GM12878 (cell line): ENCODE data around the gene NCF4. TPM values are rescaled to one million over a fixed set of nuclear protein-coding genes. Genes with fewer than 3 reads are reported as not detected.

Experiments
- BACH1 ChIP-seq: fragments of 450-650 bp; IDR thresholded peaks from 2 replicates; pipeline ENCODE4 v1.6.1; 2017; ENCODE audit warnings: mild to moderate bottlenecking, borderline replicate concordance
- CHD4 ChIP-seq: fragments of 200-600 bp; sonication (generic); IDR thresholded peaks from 2 replicates; pipeline ENCODE4 v1.6.1; 2016; ENCODE audit warnings: mild to moderate bottlenecking
- JUNB ChIP-seq: IDR thresholded peaks from 2 replicates; pipeline ENCODE4 v1.6.1; 2016; ENCODE audit warnings: antibody characterized with exemption, mild to moderate bottlenecking
- MLLT1 ChIP-seq: fragments of 450-650 bp; IDR thresholded peaks from 2 replicates; pipeline ENCODE4 v1.6.1; 2016; ENCODE audit warnings: mild to moderate bottlenecking
- MTA2 ChIP-seq: fragments of 450-650 bp; IDR thresholded peaks from 2 replicates; pipeline ENCODE4 v1.6.1; 2016; ENCODE audit warnings: low read depth, mild to moderate bottlenecking, moderate library complexity
- MTA3 ChIP-seq: IDR thresholded peaks from 2 replicates; pipeline ENCODE4 v1.6.1; 2012; ENCODE audit warnings: low read length, inconsistent platforms, borderline replicate concordance
- NFIC ChIP-seq: IDR thresholded peaks from 2 replicates; pipeline ENCODE4 v1.6.1; 2012; ENCODE audit warnings: low read depth, mild to moderate bottlenecking, inconsistent platforms, low read length, moderate library complexity
- NRF1 ChIP-seq: conservative IDR thresholded peaks from 2 replicates; pipeline ENCODE4 v1.6.1; 2011; ENCODE audit warnings: mild to moderate bottlenecking, low read depth, low read length, improper control_type of control experiment
- PKNOX1 ChIP-seq: fragments of 450-650 bp; IDR thresholded peaks from 2 replicates; pipeline ENCODE4 v1.6.1; 2016; ENCODE audit warnings: mild to moderate bottlenecking
- SUZ12 ChIP-seq: fragments of 200-600 bp; sonication (generic); IDR thresholded peaks from one replicate; pipeline ENCODE4 v1.6.1; 2018; ENCODE audit warnings: antibody characterized with exemption, mild to moderate bottlenecking; ENCODE audit not compliant: unreplicated experiment
- TAF1 ChIP-seq: IDR thresholded peaks from 2 replicates; pipeline ENCODE4 v1.6.1; 2011; ENCODE audit warnings: mild to moderate bottlenecking, low read depth, low read length, borderline replicate concordance
- TCF3 ChIP-seq: IDR thresholded peaks from 2 replicates; pipeline ENCODE4 v1.6.1; 2012; ENCODE audit warnings: low read depth, mild to moderate bottlenecking, low read length, borderline replicate concordance; ENCODE audit not compliant: insufficient read depth
- YY1 ChIP-seq: IDR thresholded peaks from 2 replicates; pipeline ENCODE4 v1.6.1; 2011; ENCODE audit warnings: low read depth, mild to moderate bottlenecking, low read length
- ZBTB11 ChIP-seq: fragments of 450-650 bp; formaldehyde crosslinking; IDR thresholded peaks from 2 replicates; pipeline ENCODE4 v1.5.0; 2022; ENCODE audit warnings: mild to moderate bottlenecking, missing genetic modification characterization
- polyA plus RNA-seq, 11 experiments: library from polyadenylated mRNA; depleted of rRNA in 4 of 11; unstranded in 6 of 11; stranded (reverse) in 5 of 11; fragments of >200 nt; fragmentation: Nextera tagmentation in 4 of 11; fragmentation: Illumina TruSeq in 1 of 11; extraction: Ambion mirVana in 4 of 11; extraction: Trizol in 1 of 11; gene quantifications; 1 replicate in 1 of 11; 2 replicates in 10 of 11; pipeline versions ENCODE4 v1.2.1 to v1.2.3, GENCODE V29; 2011 to 2016; ENCODE audit warnings: inconsistent platforms in 2 of 11, missing spikeins in 2 of 11, low read depth in 1 of 11
- total RNA-seq, 4 experiments: library from RNA; depleted of rRNA in 3 of 4; stranded (reverse); fragments of >200 nt in 3 of 4; fragmentation: Illumina TruSeq in 1 of 4; extraction: Trizol in 1 of 4; gene quantifications; 2 replicates each; pipeline versions ENCODE4 v1.2.1 to v1.2.3, GENCODE V29; 2013 to 2021
- TF ChIP-seq, protein P1 (sequence below): fragments of 450-650 bp; IDR thresholded peaks from 2 replicates; pipeline ENCODE4 v1.6.1; 2017; ENCODE audit warnings: low read depth, mild to moderate bottlenecking, moderate library complexity
- TF ChIP-seq, protein P2 (sequence below): fragments of 450-650 bp; conservative IDR thresholded peaks from 2 replicates; pipeline ENCODE4 v1.6.1; 2017; ENCODE audit warnings: mild to moderate bottlenecking, moderate library complexity

The NCF4 gene
- total and polyA plus RNA-seq, 10 of the 15 experiments (the other 5 are each of a cell fraction or from before 2014, with no cell fraction given): 22.9 to 136 (median 72.5) TPM

DNA sequence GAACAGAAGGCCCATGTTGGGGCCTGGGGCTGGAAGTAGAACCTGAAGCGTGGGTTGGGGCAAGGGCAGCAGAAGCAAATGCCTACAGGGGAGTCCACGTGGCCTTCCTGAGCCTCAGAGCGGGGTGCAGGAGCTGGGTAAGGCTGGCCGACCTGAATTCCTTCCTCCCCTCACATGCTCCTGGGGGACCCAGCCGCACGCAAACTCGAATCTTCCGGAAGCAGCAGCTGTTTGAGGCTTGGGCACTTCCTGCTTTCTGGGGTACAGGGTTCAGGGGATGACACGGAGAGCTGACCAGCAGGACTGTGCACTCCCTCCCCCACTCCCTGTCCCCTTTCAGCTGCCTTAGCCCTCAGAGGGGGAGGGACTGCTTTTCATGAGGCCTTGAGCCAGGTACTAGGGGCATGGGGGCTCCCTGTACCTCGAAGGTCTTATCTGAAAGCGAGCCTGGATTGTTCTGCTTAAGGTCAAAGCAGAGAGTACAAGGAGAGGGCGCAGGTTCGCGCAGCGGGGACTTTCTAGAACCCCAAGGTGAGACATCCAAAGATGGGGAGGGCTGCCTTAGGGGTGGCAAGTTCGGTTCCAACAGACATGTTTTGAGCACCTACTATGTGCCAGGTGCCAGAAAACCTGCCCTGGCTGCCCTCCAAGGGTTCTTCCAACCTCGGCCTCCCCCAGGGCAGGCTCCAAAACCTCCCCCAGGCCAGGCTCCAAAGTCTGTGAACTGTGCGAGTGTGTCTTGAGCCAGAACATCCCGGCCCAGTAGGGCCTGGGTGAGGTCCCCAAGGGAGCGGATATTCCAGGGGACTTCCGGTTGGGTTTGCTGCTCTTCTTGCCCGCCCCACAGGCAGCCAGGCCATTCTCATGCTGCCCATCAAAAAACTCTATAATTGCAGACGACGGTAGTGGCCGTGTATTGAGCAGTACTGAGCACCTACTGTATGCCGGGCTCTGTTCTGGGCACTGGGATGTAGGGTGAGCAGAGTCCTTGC lies 1.7 kb downstream of the NCF4 start (continued):
- no peak for TF ChIP-seq BACH1
- TF ChIP-seq NFIC: no peak
- TF ChIP-seq SUZ12: no peak
- peak; percentile 65 for TF ChIP-seq MTA2
- no peak for TF ChIP-seq ZBTB11 (CRISPR knock-in tag)
- peak; percentile 98 for TF ChIP-seq TCF3
- TF ChIP-seq MTA3: no peak
- no peak for TF ChIP-seq NRF1
- no peak for TF ChIP-seq CHD4
- TF ChIP-seq YY1: no peak
- TF ChIP-seq, protein P1, sequence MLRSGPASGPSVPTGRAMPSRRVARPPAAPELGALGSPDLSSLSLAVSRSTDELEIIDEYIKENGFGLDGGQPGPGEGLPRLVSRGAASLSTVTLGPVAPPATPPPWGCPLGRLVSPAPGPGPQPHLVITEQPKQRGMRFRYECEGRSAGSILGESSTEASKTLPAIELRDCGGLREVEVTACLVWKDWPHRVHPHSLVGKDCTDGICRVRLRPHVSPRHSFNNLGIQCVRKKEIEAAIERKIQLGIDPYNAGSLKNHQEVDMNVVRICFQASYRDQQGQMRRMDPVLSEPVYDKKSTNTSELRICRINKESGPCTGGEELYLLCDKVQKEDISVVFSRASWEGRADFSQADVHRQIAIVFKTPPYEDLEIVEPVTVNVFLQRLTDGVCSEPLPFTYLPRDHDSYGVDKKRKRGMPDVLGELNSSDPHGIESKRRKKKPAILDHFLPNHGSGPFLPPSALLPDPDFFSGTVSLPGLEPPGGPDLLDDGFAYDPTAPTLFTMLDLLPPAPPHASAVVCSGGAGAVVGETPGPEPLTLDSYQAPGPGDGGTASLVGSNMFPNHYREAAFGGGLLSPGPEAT: peak; percentile 69
- TF ChIP-seq, protein P2, sequence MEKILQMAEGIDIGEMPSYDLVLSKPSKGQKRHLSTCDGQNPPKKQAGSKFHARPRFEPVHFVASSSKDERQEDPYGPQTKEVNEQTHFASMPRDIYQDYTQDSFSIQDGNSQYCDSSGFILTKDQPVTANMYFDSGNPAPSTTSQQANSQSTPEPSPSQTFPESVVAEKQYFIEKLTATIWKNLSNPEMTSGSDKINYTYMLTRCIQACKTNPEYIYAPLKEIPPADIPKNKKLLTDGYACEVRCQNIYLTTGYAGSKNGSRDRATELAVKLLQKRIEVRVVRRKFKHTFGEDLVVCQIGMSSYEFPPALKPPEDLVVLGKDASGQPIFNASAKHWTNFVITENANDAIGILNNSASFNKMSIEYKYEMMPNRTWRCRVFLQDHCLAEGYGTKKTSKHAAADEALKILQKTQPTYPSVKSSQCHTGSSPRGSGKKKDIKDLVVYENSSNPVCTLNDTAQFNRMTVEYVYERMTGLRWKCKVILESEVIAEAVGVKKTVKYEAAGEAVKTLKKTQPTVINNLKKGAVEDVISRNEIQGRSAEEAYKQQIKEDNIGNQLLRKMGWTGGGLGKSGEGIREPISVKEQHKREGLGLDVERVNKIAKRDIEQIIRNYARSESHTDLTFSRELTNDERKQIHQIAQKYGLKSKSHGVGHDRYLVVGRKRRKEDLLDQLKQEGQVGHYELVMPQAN: peak; percentile 41; the same call in 1 of the 2 replicates
- TF ChIP-seq MLLT1: peak; percentile 31; the same call in 1 of the 2 replicates
- TF ChIP-seq PKNOX1: peak; percentile 65
- no peak for TF ChIP-seq JUNB
- TF ChIP-seq TAF1: peak; percentile 59; the same call in 1 of the 2 replicates
